Spleen (tissue), 7 donors: ENCODE measurements around the gene SYT13.

ENCODE experiments used
- CTCF ChIP-seq, 11 experiments: fragments of 200-600 bp in 7 of 11; fragments of 450-650 bp in 4 of 11; sonication (generic) in 4 of 11; IDR thresholded peaks in 8 of 11; conservative IDR thresholded peaks in 3 of 11; 1 replicate in 7 of 11; 2 replicates in 4 of 11; pipeline versions ENCODE4 v1.4.0 to v1.8.0; 2016 to 2021; ENCODE audit warnings: antibody characterized with exemption in 11 of 11, inconsistent platforms in 4 of 11, mild to moderate bottlenecking in 1 of 11
- POLR2A ChIP-seq, 3 donors: fragments of 450-650 bp; IDR thresholded peaks; one replicate each; pipeline ENCODE4 v1.5.1; 2017; ENCODE audit warnings: antibody characterized with exemption in 3 of 3, mild to moderate bottlenecking in 1 of 3
- POLR2AphosphoS5 ChIP-seq, 3 donors: sonication (generic); formaldehyde crosslinking; IDR thresholded peaks; one replicate each; pipeline ENCODE4 v1.5.1; 2017; ENCODE audit warnings: antibody characterized with exemption in 3 of 3
- donor health status: DM: no; HTN: no; CAD: no; lungs with moderate emphysema.
- donor health status: DM: no; HTN: no; CAD: no.
- donor health status: DM: no; HTN: no; CAD: no.

- TF ChIP-seq CTCF (IDR thresholded peaks at IDR 0.05 in 8 of 11, conservative IDR thresholded peaks at IDR 0.05 in 3 of 11): no peak
- TF ChIP-seq POLR2AphosphoS5 (IDR thresholded peaks at IDR 0.05): no peak
- TF ChIP-seq POLR2A (IDR thresholded peaks at IDR 0.05): no peak
Measured at GRCh38 chr11:45296075-45296474, 9.9 kb upstream of the SYT13 start.
